ENCODE results near the gene IL13RA1.

The IL13RA1 gene

GRCh38 chrX:118726887-118727685 lies at the start of gene IL13RA1:
IL13RA1 (plus strand) TSS chrX:118727606; CDS start chrX:118727639, 33 bp downstream.
- peak within 1 kb of the TSS; percentile 47 for H3K4me3 ChIP-seq (ENCODE audit: low read depth, low read length)
- no peak for TF ChIP-seq CTCF (IDR thresholded peaks at IDR 0.05; ENCODE audit: insufficient read depth, low read depth, low read length, missing control alignments)
- DNase-seq (ENCODE audit: low read depth), result peak; percentile 48

GRCh38 chrX:118679290-118679689 lies 48.1 kb upstream of the IL13RA1 start:
- H3K4me3 ChIP-seq (ENCODE audit: low read depth, low read length), result no peak overlapping the region
- no peak for TF ChIP-seq CTCF (IDR thresholded peaks at IDR 0.05; ENCODE audit: insufficient read depth, low read depth, low read length, missing control alignments)
- no peak for DNase-seq (ENCODE audit: low read depth)

GRCh38 chrX:118682258-118683014 lies 45.0 kb upstream of the IL13RA1 start:
- no peak for DNase-seq (ENCODE audit: low read depth)
- H3K4me3 ChIP-seq (ENCODE audit: low read depth, low read length), result no peak overlapping the region
- TF ChIP-seq CTCF (IDR thresholded peaks at IDR 0.05; ENCODE audit: insufficient read depth, low read depth, low read length, missing control alignments), result no peak

- TF ChIP-seq CTCF (IDR thresholded peaks at IDR 0.05; ENCODE audit: insufficient read depth, low read depth, low read length, missing control alignments), result no peak
- DNase-seq (ENCODE audit: low read depth), result no peak
- no peak overlapping the region for H3K4me3 ChIP-seq (ENCODE audit: low read depth, low read length)
Measured at GRCh38 chrX:118685393-118685792, 42.0 kb upstream of the IL13RA1 start.

GRCh38 chrX:118688935-118689334 lies 38.5 kb upstream of the IL13RA1 start:
- DNase-seq (ENCODE audit: low read depth), result no peak

GRCh38 chrX:118693843-118694242 lies 33.6 kb upstream of the IL13RA1 start:
- no peak overlapping the region for H3K4me3 ChIP-seq (ENCODE audit: low read depth, low read length)
- DNase-seq (ENCODE audit: low read depth), result no peak
- TF ChIP-seq CTCF (IDR thresholded peaks at IDR 0.05; ENCODE audit: insufficient read depth, low read depth, low read length, missing control alignments), result no peak

More at GRCh38 chrX:118688935-118689334, 38.5 kb upstream of the IL13RA1 start:
- no peak for TF ChIP-seq CTCF (IDR thresholded peaks at IDR 0.05; ENCODE audit: insufficient read depth, low read depth, low read length, missing control alignments)
- H3K4me3 ChIP-seq (ENCODE audit: low read depth, low read length), result no peak overlapping the region

Measured in GM12865 (cell line).